PC-3 (cell line): Measurements from ENCODE around the gene SPATA31D4. TPM values are rescaled to one million over a fixed set of nuclear protein-coding genes. Genes with fewer than 3 reads are reported as not detected.

Source experiments
- ATAC-seq: fragments of 200-7000 bp; cut with Tn5 transposase; 2 replicates; pipeline ENCODE4 v1.9.1; 2020; ENCODE audit warnings: mild to moderate bottlenecking, moderate library complexity
- BruUV-seq: library from RNA; stranded (reverse); fragments of 400-500 nt; replicated peaks from 2 replicates; lab custom pipeline; 2021; lab: Mats Ljungman, UMichigan
- CTCF ChIA-PET: fragments of 300-600 bp; sonication (Branson Sonifier 250); formaldehyde crosslinking; loops from one replicate; lab custom pipeline; 2022; ENCODE audit warnings: antibody characterized with exemption; lab: Charles Lee
- POLR2A ChIA-PET: fragments of 300-600 bp; sonication (Branson Sonifier 250); formaldehyde crosslinking; loops from one replicate; lab custom pipeline; 2022; ENCODE audit warnings: antibody characterized with exemption; ENCODE audit not compliant: unreplicated experiment; lab: Charles Lee
- DNase-seq: peaks from one replicate; pipeline ENCODE4 v3.0.0-alpha.2; 2015
- H2AFZ ChIP-seq: fragments of 300-600 bp; sonication (generic); 2 replicates; pipeline ENCODE4 v1.6.0; 2016; ENCODE audit warnings: antibody characterized with exemption, low read length
- H3F3A ChIP-seq: fragments of 300-600 bp; sonication (generic); one replicate; pipeline ENCODE4 v1.6.0; 2017; ENCODE audit warnings: antibody characterized with exemption, low read length, control low read depth, mild to moderate bottlenecking; ENCODE audit not compliant: unreplicated experiment
- H3K27ac ChIP-seq: fragments of 300-600 bp; sonication (generic); 2 replicates; pipeline ENCODE4 v1.5.1; 2016; ENCODE audit warnings: mild to moderate bottlenecking, low read length
- H3K27me3 ChIP-seq: fragments of 300-600 bp; sonication (generic); 2 replicates; pipeline ENCODE4 v1.6.1; 2016; ENCODE audit warnings: low read length, mixed read lengths
- H3K36me3 ChIP-seq: fragments of 300-600 bp; sonication (generic); 2 replicates; pipeline ENCODE4 v1.6.1; 2016; ENCODE audit warnings: low read depth, mixed run types, low read length, mixed read lengths
- H3K4me1 ChIP-seq: fragments of 300-600 bp; sonication (generic); 2 replicates; pipeline ENCODE4 v1.5.1; 2016; ENCODE audit warnings: low read length; ENCODE audit not compliant: insufficient read depth
- H3K4me2 ChIP-seq: fragments of 300-600 bp; sonication (generic); 2 replicates; pipeline ENCODE4 v1.6.0; 2016; ENCODE audit warnings: low read length
- H3K4me3 ChIP-seq: fragments of 300-600 bp; sonication (generic); 2 replicates; pipeline ENCODE4 v1.5.1; 2016; ENCODE audit warnings: mild to moderate bottlenecking, low read length, mixed read lengths
- H3K79me2 ChIP-seq: fragments of 300-600 bp; sonication (generic); 2 replicates; pipeline ENCODE4 v1.6.1; 2017; ENCODE audit warnings: low read length, mixed read lengths
- H3K9ac ChIP-seq: fragments of 300-600 bp; sonication (generic); 2 replicates; pipeline ENCODE4 v1.6.0; 2016; ENCODE audit warnings: mild to moderate bottlenecking, low read length
- H3K9me2 ChIP-seq: fragments of 300-600 bp; sonication (generic); replicated peaks from 2 replicates; pipeline ENCODE4 v1.6.1; 2016; ENCODE audit warnings: mixed run types, low read length, mixed read lengths
- H3K9me3 ChIP-seq: fragments of 300-600 bp; sonication (generic); 2 replicates; pipeline ENCODE4 v1.6.1; 2016; ENCODE audit warnings: low read length, mixed read lengths
- H4K20me1 ChIP-seq: fragments of 300-600 bp; sonication (generic); 2 replicates; pipeline ENCODE4 v1.6.1; 2016; ENCODE audit warnings: low read length, mixed read lengths
- CTCF ChIP-seq: fragments of 300-600 bp; sonication (generic); conservative IDR thresholded peaks from 2 replicates; pipeline ENCODE4 v1.5.1; 2017; ENCODE audit warnings: antibody characterized with exemption, low read depth, mild to moderate bottlenecking, low read length
- EZH2 ChIP-seq: fragments of 300-600 bp; sonication (generic); IDR thresholded peaks from one replicate; pipeline ENCODE4 v1.6.1; 2017; ENCODE audit warnings: antibody characterized with exemption, mild to moderate bottlenecking, low read length; ENCODE audit not compliant: unreplicated experiment
- EZH2phosphoT487 ChIP-seq: fragments of 300-600 bp; sonication (generic); IDR thresholded peaks from 2 replicates; pipeline ENCODE4 v1.6.1; 2018; ENCODE audit warnings: mild to moderate bottlenecking, antibody characterized with exemption, low read length, borderline replicate concordance
- intact Hi-C: fragments of 100-400 bp; cut with micrococcal nuclease; formaldehyde crosslinking; loops from 2 replicates; pipeline ENCODE4 v1.9.0; 2023
- total RNA-seq: library from RNA; depleted of rRNA; stranded (reverse); fragments of >200 nt; gene quantifications from 2 replicates; pipeline ENCODE4 v1.2.3, GENCODE V29; 2014

SPATA31D4 gene
- total RNA-seq, 1 experiment from 2014 or later, result not detected

- Histone ChIP-seq H3K4me3 (no peak overlapping the region), H3K9me3 (no peaks in the 10 kb centered on the region), H3K27ac (no peak overlapping the region), H4K20me1 (no peaks in the 10 kb centered on the region), H3K9ac (no peak overlapping the region), H3K4me1 (no peaks in the 10 kb centered on the region), H3K4me2 (no peak overlapping the region), H3F3A (no peaks in the 10 kb centered on the region), H2AFZ (no peak overlapping the region), H3K36me3 (no peaks in the 10 kb centered on the region), H3K79me2 (no peaks in the 10 kb centered on the region), H3K27me3 (no peaks in the 10 kb centered on the region), H3K9me2 (no peaks in the 10 kb centered on the region)
- BruUV-seq, result no TSS peak
- TF ChIP-seq EZH2phosphoT487 (no peak), EZH2 (no peak), CTCF (no peak)
- ChIA-PET CTCF (no interaction called here), POLR2A (no interaction called here)
- no peak for ATAC-seq
- DNase-seq, result no peak
- intact Hi-C loops, result no loop called here
These were observed 48.1 kb downstream of the SPATA31D4 start for GRCh38 chr9:81976351-81976750.

GRCh38 chr9:81979196-81979595 is 51.0 kb downstream of the SPATA31D4 start:
- ATAC-seq, result no peak
- Histone ChIP-seq H3K4me2 (no peak overlapping the region), H3K27ac (no peak overlapping the region), H2AFZ (no peak overlapping the region), H3K9ac (no peak overlapping the region), H4K20me1 (no peaks in the 10 kb centered on the region), H3K79me2 (no peaks in the 10 kb centered on the region), H3F3A (no peaks in the 10 kb centered on the region), H3K27me3 (no peaks in the 10 kb centered on the region), H3K9me3 (no peaks in the 10 kb centered on the region), H3K9me2 (no peaks in the 10 kb centered on the region), H3K4me3 (no peak overlapping the region), H3K4me1 (no peaks in the 10 kb centered on the region), H3K36me3 (no peaks in the 10 kb centered on the region)
- TF ChIP-seq EZH2phosphoT487, result no peak
- no peak for TF ChIP-seq CTCF
- no peak for TF ChIP-seq EZH2
- intact Hi-C loops, result no loop called here
- DNase-seq, result no peak
- ChIA-PET POLR2A (no interaction called here), CTCF (no interaction called here)
- no TSS peak for BruUV-seq

- Histone ChIP-seq H3K9me2 (no peaks in the 10 kb centered on the region), H3K4me3 (no peak overlapping the region), H2AFZ (0 out of 2 replicates have a peak overlapping the region, but pooled peaks have one; percentile 18), H3K9me3 (no peaks in the 10 kb centered on the region), H3K36me3 (no peaks in the 10 kb centered on the region), H3K27ac (no peak overlapping the region), H4K20me1 (no peaks in the 10 kb centered on the region), H3K27me3 (no peaks in the 10 kb centered on the region), H3K79me2 (no peaks in the 10 kb centered on the region), H3F3A (no peaks in the 10 kb centered on the region), H3K4me1 (no peaks in the 10 kb centered on the region), H3K4me2 (no peak overlapping the region), H3K9ac (no peak overlapping the region)
- ATAC-seq (no peak), DNase-seq (no peak)
- TF ChIP-seq EZH2phosphoT487, result no peak
- no peak for TF ChIP-seq EZH2
- no peak for TF ChIP-seq CTCF
- CTCF ChIA-PET, result no interaction called here
- POLR2A ChIA-PET, result no interaction called here
- intact Hi-C loops, result no loop called here
- no TSS peak for BruUV-seq
These were observed 52.3 kb downstream of the SPATA31D4 start for GRCh38 chr9:81980568-81980967.
